ENCODE data around the gene FRRS1.

FRRS1 gene

DNA sequence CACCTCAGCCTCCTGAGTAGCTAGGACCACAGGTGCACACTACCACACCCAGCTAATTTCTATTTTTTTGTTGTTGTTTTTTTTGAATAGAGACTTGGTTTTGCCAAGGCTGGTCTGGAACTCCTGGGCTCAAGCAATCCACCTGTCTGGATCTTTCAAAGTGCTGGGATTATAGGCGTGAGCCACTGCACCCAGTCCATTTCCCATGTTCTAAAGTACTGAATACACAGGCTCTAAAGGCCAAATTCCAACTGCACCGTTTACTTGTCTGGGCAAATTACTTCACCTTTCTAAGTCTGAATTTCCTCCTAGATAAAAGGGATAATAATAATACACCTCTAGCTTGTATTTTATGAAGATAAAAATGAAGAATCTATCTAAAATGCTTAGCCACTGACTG lies 39.6 kb downstream of the FRRS1 start:
- DNase-seq, result no peak

- no peak for DNase-seq
These were observed 40.0 kb downstream of the FRRS1 start for GRCh38 chr1:99726407-99726806.

- DNase-seq, result no peak
These were observed 40.4 kb downstream of the FRRS1 start for GRCh38 chr1:99725996-99726395.

DNA sequence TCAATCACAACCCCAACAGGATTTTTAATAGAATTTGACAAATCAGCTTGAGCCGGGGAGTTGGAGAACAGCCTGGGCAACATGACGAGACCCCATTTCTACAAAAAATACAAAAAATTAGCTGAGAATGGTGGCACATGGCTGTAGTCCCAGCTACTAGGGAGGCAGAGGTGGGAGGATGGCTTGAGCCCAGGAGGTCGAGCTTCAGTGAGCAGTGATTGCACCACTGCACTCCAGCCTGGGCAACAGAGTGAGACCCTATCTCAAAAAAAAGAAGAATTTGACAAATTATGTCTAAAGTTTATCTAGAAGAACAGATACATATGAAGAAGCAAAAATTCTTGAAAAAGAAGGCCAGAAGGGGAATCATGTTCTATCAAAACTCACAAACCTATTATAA lies 43.2 kb downstream of the FRRS1 start:
- DNase-seq, result no peak

- no peak for DNase-seq
These were observed 49.4 kb downstream of the FRRS1 start for GRCh38 chr1:99717005-99717404.

- DNase-seq, result no peak
These were observed 53.4 kb downstream of the FRRS1 start for GRCh38 chr1:99713006-99713405.

GRCh38 chr1:99710994-99711393 lies 55.4 kb downstream of the FRRS1 start:
- no peak for DNase-seq

DNA sequence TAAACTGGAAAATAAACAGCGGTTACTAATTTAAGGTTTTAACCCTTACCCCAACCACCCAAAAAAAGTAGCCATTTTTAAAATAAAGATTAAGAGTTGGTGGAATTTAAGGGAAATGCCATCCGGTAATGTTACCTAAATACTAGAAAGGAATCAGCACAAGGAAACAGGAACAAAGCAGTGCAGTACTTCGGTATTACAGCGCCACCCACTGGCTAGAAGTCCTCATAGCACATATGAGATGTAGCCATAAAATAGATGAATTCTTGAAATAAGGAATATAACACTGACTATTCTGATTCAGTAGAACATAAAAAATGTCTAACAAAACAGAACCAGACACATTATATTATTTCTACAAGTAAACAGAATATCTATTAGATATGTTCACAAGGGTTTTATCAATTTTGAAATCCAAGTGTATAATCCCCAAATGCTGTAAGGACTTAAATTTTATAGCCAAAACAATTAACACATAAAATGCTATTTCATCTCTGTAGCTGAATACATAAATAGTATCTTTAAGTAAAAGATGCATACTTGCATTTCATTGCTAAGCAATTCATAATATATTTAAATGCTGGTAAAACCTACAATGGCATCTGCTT lies 58.8 kb downstream of the FRRS1 start:
- DNase-seq, result peak; percentile 67

- DNase-seq, result no peak
These were observed 61.0 kb downstream of the FRRS1 start for GRCh38 chr1:99705385-99705784.

DNA sequence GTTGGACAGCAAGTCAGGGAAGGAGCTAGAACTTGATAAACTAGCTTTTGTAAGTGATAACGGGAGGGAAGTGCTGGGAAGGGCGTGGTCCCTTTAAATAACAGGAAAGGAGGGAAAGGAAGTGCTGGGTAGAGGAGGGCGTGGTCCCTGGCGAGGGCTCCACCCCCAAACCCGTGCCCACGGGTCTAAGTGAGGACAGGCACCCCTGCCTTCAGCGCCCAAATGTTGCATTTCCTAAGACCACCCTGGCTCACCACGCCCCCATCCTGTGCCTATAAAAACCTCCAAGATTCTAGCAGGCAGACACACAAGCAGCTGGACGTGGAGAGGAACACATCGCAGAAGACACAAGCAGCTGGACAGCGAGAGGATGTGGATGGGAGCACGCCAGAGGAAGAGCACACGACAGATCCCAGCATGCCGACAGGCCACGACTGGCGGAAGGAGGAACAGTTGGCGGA lies 62.0 kb downstream of the FRRS1 start:
- no peak for DNase-seq

DNA sequence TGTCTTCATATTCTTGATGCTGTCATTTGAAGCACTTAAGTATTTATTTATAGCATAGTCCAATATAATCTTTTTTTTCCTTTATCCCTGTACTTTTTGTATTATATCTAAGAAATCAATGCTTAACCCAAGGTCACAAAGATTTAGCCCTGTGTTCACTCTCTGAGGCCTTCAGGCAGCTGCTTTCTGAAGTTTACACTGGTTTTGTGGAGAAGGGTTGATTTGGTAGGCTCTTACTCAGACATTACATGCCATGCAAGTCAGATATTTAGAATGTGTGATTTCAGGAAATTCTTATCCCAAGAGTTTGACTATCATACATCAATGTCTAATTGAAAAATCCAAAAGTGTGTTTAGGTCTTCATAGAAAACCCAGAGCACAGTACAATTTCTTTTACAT lies 64.2 kb downstream of the FRRS1 start:
- peak; percentile 12 for DNase-seq

DNA sequence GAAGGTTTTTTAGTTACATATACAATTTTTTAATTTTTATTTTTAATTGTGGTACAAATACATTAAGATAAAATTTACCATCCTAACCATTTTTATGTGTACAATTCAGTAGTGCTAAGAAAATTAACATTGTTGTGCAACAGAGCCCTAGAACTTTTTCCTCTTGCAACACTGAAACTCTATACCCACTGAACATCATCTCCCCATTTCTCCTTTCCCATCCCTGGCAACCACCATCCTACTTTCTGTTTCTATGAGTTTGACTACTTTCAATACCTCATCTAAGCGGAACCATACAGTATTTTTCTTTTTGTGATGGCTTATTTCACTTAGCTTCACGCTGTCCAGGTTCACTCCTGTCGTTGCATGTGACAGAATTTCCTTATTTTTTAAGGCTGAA lies 66.4 kb downstream of the FRRS1 start:
- DNase-seq, result no peak

DNA sequence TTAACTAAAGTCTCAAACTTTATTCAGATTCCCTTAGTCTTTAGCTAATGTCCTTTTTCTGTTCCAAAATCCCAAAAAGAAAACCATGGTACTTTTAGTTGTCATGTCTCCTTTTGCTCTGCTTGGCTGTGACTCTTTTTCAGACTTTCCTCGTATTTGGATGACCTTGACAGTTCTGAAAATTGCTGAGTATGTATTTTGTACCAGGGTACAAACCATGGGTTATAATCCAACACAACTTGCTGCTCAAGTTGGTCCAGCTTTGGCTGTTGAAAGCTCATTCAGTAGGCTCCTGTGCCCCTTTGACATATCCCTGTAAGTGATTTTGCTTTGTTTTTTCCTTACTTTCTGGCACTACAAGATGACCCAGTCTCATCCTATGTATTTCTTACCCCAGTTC lies 68.9 kb downstream of the FRRS1 start:
- no peak for DNase-seq

DNA sequence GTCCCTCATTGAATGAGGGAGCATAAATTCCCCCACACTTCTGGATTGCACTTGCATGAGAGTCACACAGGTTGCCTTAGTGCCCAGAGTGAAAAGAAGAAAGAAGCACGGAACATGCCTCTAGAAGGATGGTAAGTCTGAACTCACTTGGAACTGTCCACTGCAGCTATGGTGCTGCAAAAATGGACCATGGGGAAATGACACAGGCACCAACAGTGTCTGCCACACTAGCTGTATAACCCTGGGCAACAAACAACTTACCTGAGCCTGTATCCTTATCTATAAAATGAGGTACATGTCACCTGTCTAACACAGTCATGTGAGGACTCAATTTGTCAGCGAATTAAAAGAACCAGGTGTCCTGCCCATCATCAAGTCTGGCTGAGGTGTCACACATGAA lies 69.8 kb downstream of the FRRS1 start:
- no peak for DNase-seq

DNA sequence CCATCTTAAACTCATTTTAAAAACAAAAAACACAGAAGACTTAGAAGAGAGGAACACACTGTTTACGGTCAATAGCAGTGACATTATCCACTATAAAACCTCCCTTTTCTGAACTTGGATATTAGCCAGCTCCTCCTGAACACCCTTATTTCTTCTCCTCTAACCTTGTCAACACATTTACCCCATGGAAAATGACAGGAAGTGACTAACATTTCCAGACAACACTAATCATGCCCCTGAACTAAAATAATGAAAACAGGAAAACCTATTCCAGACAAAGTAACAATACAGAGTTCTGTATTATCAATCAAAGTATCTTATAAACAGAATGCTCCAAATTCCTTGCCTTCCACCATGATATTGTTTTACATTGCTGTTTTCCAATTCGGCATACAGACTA lies 75.3 kb downstream of the FRRS1 start:
- peak; percentile 53 for DNase-seq

GRCh38 chr1:99685516-99686180 lies 80.8 kb downstream of the FRRS1 start:
- DNase-seq, result peak; percentile 81

DNA sequence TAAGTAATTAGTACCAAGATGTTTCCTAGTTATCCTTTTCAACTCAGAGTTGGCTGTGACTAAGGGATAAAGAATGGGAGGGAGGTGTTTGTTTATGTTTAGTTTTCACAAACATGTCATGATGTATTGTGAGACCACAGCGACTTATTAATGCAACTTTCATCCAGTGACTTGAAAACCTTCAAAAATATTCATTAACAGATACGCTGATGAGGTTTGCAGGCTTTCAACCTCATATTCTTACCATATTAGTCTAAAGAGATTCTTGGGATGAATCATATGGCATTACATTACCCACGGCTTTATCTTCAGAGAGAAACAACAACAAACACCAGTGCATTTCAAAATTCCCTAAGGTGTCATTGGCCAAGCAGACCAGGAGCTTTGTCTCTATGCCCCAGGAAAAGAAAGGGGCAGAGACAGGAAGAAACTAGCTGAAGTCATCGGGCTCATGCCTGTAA lies 84.1 kb downstream of the FRRS1 start:
- DNase-seq, result peak; percentile 35

- no peak for DNase-seq
These were observed 84.9 kb downstream of the FRRS1 start for GRCh38 chr1:99681583-99681982.

DNA sequence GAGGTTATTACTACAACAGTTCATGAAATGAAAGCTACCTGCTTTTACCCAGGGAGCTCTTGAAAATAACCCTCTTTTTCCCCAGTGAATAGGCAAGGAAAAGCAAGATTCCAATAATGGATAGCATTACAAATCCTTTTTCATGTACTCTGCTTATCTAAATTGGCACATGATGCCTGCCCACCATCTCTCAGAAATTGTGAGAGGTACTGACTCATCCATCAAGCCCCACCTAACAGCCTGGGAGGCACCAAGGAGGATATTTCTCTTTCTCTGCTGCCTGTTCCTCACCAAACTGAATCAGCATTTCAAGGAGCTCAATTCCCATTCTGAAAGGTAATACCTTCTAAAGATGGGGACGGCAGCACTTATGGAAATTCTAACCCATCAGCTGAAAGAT lies 86.2 kb downstream of the FRRS1 start:
- peak; percentile 26 for DNase-seq

GRCh38 chr1:99677416-99677815 lies 89.0 kb downstream of the FRRS1 start:
- DNase-seq, result peak; percentile 34

GRCh38 chr1:99676876-99677275 lies 89.6 kb downstream of the FRRS1 start:
- peak; percentile 55 for DNase-seq

- no peak for DNase-seq
These were observed 90.4 kb downstream of the FRRS1 start for GRCh38 chr1:99675994-99676393.

- DNase-seq, result no peak
These were observed 91.1 kb downstream of the FRRS1 start for GRCh38 chr1:99675292-99675691.

DNA sequence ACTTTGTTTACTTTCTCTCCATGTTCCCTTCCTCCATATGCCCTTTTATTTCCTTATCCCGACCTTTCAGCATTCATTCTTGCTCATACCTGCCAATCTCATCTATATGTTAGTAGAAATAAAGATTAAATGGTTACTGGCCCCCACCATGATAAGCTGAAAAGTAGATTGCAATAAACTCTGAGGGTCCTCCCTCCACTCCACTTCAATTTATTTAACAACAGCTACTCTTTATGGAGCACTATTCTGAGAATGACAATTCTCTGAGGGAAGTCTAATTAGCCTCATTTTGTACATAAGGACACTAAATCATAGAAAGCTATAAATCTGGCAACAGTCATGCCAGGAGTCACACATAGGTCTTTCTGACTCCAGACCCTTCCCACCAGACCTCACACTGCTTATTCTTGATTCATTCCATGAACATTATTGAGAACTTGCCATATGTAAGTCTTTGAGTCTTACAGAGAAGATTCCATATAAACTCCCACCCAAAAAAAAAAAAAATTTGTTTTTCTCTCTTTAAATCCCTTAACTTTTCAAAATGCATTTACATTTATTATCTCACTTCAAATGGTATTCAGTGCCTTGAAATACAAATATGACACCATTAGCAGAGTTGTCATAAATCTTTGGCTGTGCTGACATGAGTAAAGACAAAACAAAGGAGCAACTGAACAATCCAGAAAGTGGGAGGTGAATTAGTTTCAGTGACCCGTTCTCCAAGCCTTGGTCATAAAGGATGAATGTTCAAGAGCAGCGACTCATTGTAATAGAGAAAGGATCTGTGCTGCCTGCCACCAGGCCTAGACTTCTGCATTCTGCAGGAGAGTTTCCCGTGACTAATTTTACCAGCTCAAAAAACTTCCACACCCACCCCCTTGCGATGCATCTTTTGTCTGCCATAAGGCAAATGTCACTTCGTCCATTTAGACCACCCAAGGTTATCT lies 92.0 kb downstream of the FRRS1 start:
- DNase-seq, result peak; percentile 50
